WTC11 (cell line): ENCODE data around the gene XNDC1N. TPM values are rescaled to one million over a fixed set of nuclear protein-coding genes. Genes with fewer than 3 reads are reported as not detected.

Experiments
- ATAC-seq: fragments of 200-7000 bp; cut with Tn5 transposase; 2 replicates; pipeline ENCODE4 v1.10.0; 2021; ENCODE audit warnings: mild to moderate bottlenecking, moderate library complexity
- CTCF ChIA-PET: fragments of 300-600 bp; sonication (Branson Sonifier 250); formaldehyde crosslinking; loops from one replicate; lab custom pipeline; 2021; ENCODE audit warnings: antibody characterized with exemption; lab: Charles Lee
- POLR2A ChIA-PET: fragments of 350-600 bp; sonication (Branson Sonifier 250); formaldehyde crosslinking; loops from one replicate; lab custom pipeline; 2021; ENCODE audit warnings: antibody characterized with exemption; lab: Charles Lee
- DNase-seq: peaks from one replicate; pipeline ENCODE4 v3.0.0; 2021; ENCODE audit warnings: low spot score
- H3K27ac Mint-ChIP-seq: 2 replicates; pipeline ENCODE4 v1.8.0; 2021; ENCODE audit warnings: mixed read lengths
- H3K27me3 Mint-ChIP-seq: 2 replicates; pipeline ENCODE4 v1.8.0; 2021; ENCODE audit warnings: low read depth, mild to moderate bottlenecking, moderate library complexity, mixed read lengths
- H3K36me3 Mint-ChIP-seq: 2 replicates; pipeline ENCODE4 v1.8.0; 2021; ENCODE audit warnings: mixed read lengths
- H3K4me1 Mint-ChIP-seq: 2 replicates; pipeline ENCODE4 v1.8.0; 2022; ENCODE audit warnings: mixed read lengths
- H3K4me3 Mint-ChIP-seq: 2 replicates; pipeline ENCODE4 v1.8.0; 2021; ENCODE audit warnings: mild to moderate bottlenecking, moderate library complexity, mixed read lengths
- H3K9me3 Mint-ChIP-seq: 2 replicates; pipeline ENCODE4 v1.8.0; 2021; ENCODE audit warnings: mixed read lengths
- CDX4 ChIP-seq: fragments of 250-450 bp; sonication (Bioruptor Pico); IDR thresholded peaks from 2 replicates; pipeline ENCODE4 v1.9.0; 2021; ENCODE audit warnings: moderate library complexity, mild to moderate bottlenecking, inconsistent platforms, borderline replicate concordance
- ELF4 ChIP-seq: sonication (generic); formaldehyde crosslinking; IDR thresholded peaks from 2 replicates; pipeline ENCODE4 v1.8.1; 2022; ENCODE audit warnings: low read depth, mild to moderate bottlenecking, moderate library complexity, missing genetic modification reagents
- EMX1 ChIP-seq: fragments of 250-450 bp; sonication (Bioruptor Pico); IDR thresholded peaks from 2 replicates; pipeline ENCODE4 v1.8.0; 2021; ENCODE audit warnings: mild to moderate bottlenecking
- FOXP1 ChIP-seq: sonication (generic); formaldehyde crosslinking; IDR thresholded peaks from 2 replicates; pipeline ENCODE4 v1.8.0; 2022; ENCODE audit warnings: missing genetic modification reagents, mild to moderate bottlenecking, moderate library complexity, borderline replicate concordance
- IRF2 ChIP-seq: sonication (generic); formaldehyde crosslinking; IDR thresholded peaks from 2 replicates; pipeline ENCODE4 v1.8.0; 2022; ENCODE audit warnings: low read depth, missing genetic modification reagents, borderline replicate concordance
- KAT7 ChIP-seq: sonication (generic); formaldehyde crosslinking; IDR thresholded peaks from 2 replicates; pipeline ENCODE4 v1.8.1; 2023; ENCODE audit warnings: missing genetic modification reagents, mild to moderate bottlenecking, borderline replicate concordance
- MYBL2 ChIP-seq: sonication (generic); formaldehyde crosslinking; IDR thresholded peaks from 2 replicates; pipeline ENCODE4 v1.8.1; 2023; ENCODE audit warnings: mild to moderate bottlenecking, moderate library complexity, missing genetic modification reagents
- NFATC4 ChIP-seq: fragments of 250-450 bp; sonication (Bioruptor Pico); IDR thresholded peaks from 2 replicates; pipeline ENCODE4 v1.9.0; 2021; ENCODE audit warnings: mild to moderate bottlenecking
- SMAD3 ChIP-seq: sonication (generic); formaldehyde crosslinking; IDR thresholded peaks from 2 replicates; pipeline ENCODE4 v1.8.0; 2022; ENCODE audit warnings: missing genetic modification reagents, mild to moderate bottlenecking, borderline replicate concordance
- SMAD4 ChIP-seq: sonication (generic); formaldehyde crosslinking; IDR thresholded peaks from 2 replicates; pipeline ENCODE4 v1.8.0; 2022; ENCODE audit warnings: mild to moderate bottlenecking, missing genetic modification reagents
- TCF7 ChIP-seq: sonication (generic); formaldehyde crosslinking; IDR thresholded peaks from 2 replicates; pipeline ENCODE4 v1.8.0; 2022; ENCODE audit warnings: mild to moderate bottlenecking, low read depth, missing genetic modification reagents, moderate library complexity
- TEAD4 ChIP-seq: sonication (generic); formaldehyde crosslinking; IDR thresholded peaks from 2 replicates; pipeline ENCODE4 v1.8.0; 2022; ENCODE audit warnings: mild to moderate bottlenecking, missing genetic modification reagents
- TP53 ChIP-seq: sonication (generic); formaldehyde crosslinking; IDR thresholded peaks from 2 replicates; pipeline ENCODE4 v1.8.1; 2023; ENCODE audit warnings: mild to moderate bottlenecking, missing genetic modification reagents
- ZNF121 ChIP-seq: sonication (generic); formaldehyde crosslinking; IDR thresholded peaks from 2 replicates; pipeline ENCODE4 v1.8.0; 2023; ENCODE audit warnings: missing genetic modification reagents
- ZNF138 ChIP-seq: sonication (generic); formaldehyde crosslinking; conservative IDR thresholded peaks from 2 replicates; pipeline ENCODE4 v1.8.1; 2022; ENCODE audit warnings: mild to moderate bottlenecking, moderate library complexity, missing genetic modification reagents
- ZNF263 ChIP-seq: sonication (generic); formaldehyde crosslinking; IDR thresholded peaks from 2 replicates; pipeline ENCODE4 v1.8.1; 2022; ENCODE audit warnings: low read depth, mild to moderate bottlenecking, moderate library complexity, missing genetic modification reagents
- ZNF317 ChIP-seq: sonication (generic); formaldehyde crosslinking; IDR thresholded peaks from 2 replicates; pipeline ENCODE4 v1.8.1; 2023; ENCODE audit warnings: low read depth, mild to moderate bottlenecking, moderate library complexity, missing genetic modification reagents, borderline replicate concordance
- ZNF671 ChIP-seq: fragments of 250-450 bp; sonication (Bioruptor Pico); IDR thresholded peaks from 2 replicates; pipeline ENCODE4 v1.8.0; 2021; ENCODE audit warnings: mild to moderate bottlenecking
- total RNA-seq: library from RNA; stranded (reverse); gene quantifications from 3 replicates; pipeline ENCODE4 v1.2.3, GENCODE V29; 2021
- TF ChIP-seq, protein P1 (sequence below): sonication (generic); formaldehyde crosslinking; IDR thresholded peaks from 2 replicates; pipeline ENCODE4 v1.8.0; 2023; ENCODE audit warnings: missing genetic modification reagents, mild to moderate bottlenecking, borderline replicate concordance
- TF ChIP-seq, protein P2 (sequence below): fragments of 250-450 bp; sonication (Bioruptor Pico); IDR thresholded peaks from 2 replicates; pipeline ENCODE4 v2.1.2; 2022; ENCODE audit warnings: mild to moderate bottlenecking, moderate library complexity

XNDC1N gene
- total RNA-seq, 1 experiment from 2014 or later: 10.6 TPM

DNA sequence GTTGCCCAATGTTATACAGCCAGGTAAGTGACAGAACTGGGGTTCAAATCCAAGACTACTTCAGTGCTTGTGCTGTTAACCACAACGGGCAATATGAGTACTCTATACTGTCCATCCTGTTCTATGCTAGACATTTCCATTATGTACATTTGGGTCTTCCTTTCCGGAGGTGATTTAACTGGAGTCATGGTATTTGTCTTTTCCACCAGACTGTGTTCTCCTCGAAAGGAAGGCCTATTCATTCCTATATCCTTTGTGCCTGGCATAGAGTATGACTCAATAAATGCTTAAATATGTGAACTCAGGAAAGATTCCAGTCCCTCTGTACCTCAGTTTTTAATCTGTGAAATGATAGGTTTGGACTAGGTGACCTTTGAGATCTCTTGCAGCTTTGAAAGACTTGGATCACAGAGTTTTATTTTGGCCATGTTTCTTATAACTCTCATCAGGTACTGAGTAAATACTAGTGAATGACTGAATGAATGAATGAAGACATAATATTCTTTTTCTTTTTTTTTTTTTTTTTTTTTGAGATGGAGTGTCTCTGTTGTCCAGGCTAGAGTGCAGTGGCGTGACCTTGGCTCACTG, 7.0 kb upstream of the XNDC1N start (continued):
- no peak for TF ChIP-seq IRF2 (CRISPR knock-in tag)
- no peak for TF ChIP-seq SMAD3
- no peak for TF ChIP-seq ZNF121 (CRISPR knock-in tag)

DNA sequence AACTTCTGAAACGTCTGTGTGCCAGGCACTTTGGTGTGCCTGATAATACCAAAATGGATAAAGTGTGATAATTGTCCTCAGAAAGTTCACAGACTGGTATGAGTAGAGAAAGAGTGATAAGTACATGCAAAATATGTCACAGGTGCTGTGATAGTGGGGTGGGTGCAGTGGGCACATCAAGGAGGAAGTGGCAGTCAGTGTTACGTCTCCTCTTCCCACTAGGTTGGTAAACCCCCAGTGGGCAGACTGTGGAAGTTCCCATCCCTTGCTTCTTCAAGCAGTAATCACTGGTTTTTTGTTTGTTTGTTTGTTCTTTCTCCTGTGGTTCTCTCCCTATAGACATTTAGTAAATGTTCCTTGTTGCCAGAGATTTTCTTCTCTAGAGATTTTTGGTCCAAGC, 5.8 kb upstream of the XNDC1N start:
- Mint-ChIP-seq H3K36me3 (no peaks in the 10 kb centered on the region), H3K4me3 (no peak overlapping the region), H3K27ac (no peak overlapping the region), H3K4me1 (peaks cover 18% of the 10 kb centered on the region), H3K9me3 (no peaks in the 10 kb centered on the region), H3K27me3 (no peaks in the 10 kb centered on the region)
- ATAC-seq (no peak), DNase-seq (no peak)
- ChIA-PET POLR2A (no interaction called here), CTCF (no interaction called here)
- TF ChIP-seq, protein P1, sequence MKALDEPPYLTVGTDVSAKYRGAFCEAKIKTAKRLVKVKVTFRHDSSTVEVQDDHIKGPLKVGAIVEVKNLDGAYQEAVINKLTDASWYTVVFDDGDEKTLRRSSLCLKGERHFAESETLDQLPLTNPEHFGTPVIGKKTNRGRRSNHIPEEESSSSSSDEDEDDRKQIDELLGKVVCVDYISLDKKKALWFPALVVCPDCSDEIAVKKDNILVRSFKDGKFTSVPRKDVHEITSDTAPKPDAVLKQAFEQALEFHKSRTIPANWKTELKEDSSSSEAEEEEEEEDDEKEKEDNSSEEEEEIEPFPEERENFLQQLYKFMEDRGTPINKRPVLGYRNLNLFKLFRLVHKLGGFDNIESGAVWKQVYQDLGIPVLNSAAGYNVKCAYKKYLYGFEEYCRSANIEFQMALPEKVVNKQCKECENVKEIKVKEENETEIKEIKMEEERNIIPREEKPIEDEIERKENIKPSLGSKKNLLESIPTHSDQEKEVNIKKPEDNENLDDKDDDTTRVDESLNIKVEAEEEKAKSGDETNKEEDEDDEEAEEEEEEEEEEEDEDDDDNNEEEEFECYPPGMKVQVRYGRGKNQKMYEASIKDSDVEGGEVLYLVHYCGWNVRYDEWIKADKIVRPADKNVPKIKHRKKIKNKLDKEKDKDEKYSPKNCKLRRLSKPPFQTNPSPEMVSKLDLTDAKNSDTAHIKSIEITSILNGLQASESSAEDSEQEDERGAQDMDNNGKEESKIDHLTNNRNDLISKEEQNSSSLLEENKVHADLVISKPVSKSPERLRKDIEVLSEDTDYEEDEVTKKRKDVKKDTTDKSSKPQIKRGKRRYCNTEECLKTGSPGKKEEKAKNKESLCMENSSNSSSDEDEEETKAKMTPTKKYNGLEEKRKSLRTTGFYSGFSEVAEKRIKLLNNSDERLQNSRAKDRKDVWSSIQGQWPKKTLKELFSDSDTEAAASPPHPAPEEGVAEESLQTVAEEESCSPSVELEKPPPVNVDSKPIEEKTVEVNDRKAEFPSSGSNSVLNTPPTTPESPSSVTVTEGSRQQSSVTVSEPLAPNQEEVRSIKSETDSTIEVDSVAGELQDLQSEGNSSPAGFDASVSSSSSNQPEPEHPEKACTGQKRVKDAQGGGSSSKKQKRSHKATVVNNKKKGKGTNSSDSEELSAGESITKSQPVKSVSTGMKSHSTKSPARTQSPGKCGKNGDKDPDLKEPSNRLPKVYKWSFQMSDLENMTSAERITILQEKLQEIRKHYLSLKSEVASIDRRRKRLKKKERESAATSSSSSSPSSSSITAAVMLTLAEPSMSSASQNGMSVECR (CRISPR knock-in tag): no peak
- no peak for TF ChIP-seq TCF7 (CRISPR knock-in tag)
- TF ChIP-seq ZNF671: no peak
- no peak for TF ChIP-seq ELF4 (CRISPR knock-in tag)
- TF ChIP-seq SMAD4 (CRISPR knock-in tag): no peak
- TF ChIP-seq MYBL2 (CRISPR knock-in tag): no peak
- TF ChIP-seq CDX4: no peak
- TF ChIP-seq ZNF138 (CRISPR knock-in tag): no peak
- no peak for TF ChIP-seq TEAD4 (CRISPR knock-in tag)
- no peak for TF ChIP-seq EMX1 (CRISPR knock-in tag)
- no peak for TF ChIP-seq IRF2 (CRISPR knock-in tag)
- TF ChIP-seq ZNF263 (CRISPR knock-in tag): no peak
- no peak for TF ChIP-seq KAT7
- no peak for TF ChIP-seq FOXP1 (CRISPR knock-in tag)
- TF ChIP-seq TP53 (CRISPR knock-in tag): no peak
- TF ChIP-seq NFATC4 (CRISPR knock-in tag): no peak
- TF ChIP-seq ZNF317: no peak
- TF ChIP-seq, protein P2, sequence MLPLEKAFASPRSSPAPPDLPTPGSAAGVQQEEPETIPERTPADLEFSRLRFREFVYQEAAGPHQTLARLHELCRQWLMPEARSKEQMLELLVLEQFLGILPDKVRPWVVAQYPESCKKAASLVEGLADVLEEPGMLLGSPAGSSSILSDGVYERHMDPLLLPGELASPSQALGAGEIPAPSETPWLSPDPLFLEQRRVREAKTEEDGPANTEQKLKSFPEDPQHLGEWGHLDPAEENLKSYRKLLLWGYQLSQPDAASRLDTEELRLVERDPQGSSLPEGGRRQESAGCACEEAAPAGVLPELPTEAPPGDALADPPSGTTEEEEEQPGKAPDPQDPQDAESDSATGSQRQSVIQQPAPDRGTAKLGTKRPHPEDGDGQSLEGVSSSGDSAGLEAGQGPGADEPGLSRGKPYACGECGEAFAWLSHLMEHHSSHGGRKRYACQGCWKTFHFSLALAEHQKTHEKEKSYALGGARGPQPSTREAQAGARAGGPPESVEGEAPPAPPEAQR (CRISPR knock-in tag): no peak
